ENCODE results near the gene DUSP28. TPM values are rescaled to one million over a fixed set of nuclear protein-coding genes. Genes with fewer than 3 reads are reported as not detected.
A peak's percentile ranks its signal among the peaks of the same experiment; 100 is the strongest.

DUSP28 gene
- total and polyA plus RNA-seq, 2 of the 13 experiments (the other 11 are each of a cell fraction or from before 2014, with no cell fraction given): 5.2 to 8.6 TPM

- TF ChIP-seq ZNF136 (CRISPR knock-in tag; IDR thresholded peaks at IDR 0.05; ENCODE audit: low read depth) (no peak), NCOA5 (CRISPR knock-in tag; IDR thresholded peaks at IDR 0.05) (no peak), ZSCAN9 (CRISPR knock-in tag; IDR thresholded peaks at IDR 0.05; ENCODE audit: borderline replicate concordance) (no peak), ZNF180 (CRISPR knock-in tag; IDR thresholded peaks at IDR 0.05; ENCODE audit: borderline replicate concordance, low read depth) (no peak), WIZ (CRISPR knock-in tag; IDR thresholded peaks at IDR 0.05) (no peak), ZNF780A (CRISPR knock-in tag; IDR thresholded peaks at IDR 0.05) (no peak), ZBTB40 (IDR thresholded peaks at IDR 0.05) (no peak), ZBTB40 (CRISPR knock-in tag; IDR thresholded peaks at IDR 0.05) (peak; percentile 49), ATRX (CRISPR knock-in tag; IDR thresholded peaks at IDR 0.05; ENCODE audit: borderline replicate concordance) (no peak), PRDM10 (CRISPR knock-in tag; IDR thresholded peaks at IDR 0.05; ENCODE audit: low read depth) (no peak), ZFYVE20 (CRISPR knock-in tag; IDR thresholded peaks at IDR 0.05; ENCODE audit: borderline replicate concordance, low read depth) (no peak), ZNF788 (CRISPR knock-in tag; IDR thresholded peaks at IDR 0.05; ENCODE audit: borderline replicate concordance) (peak; percentile 73; the same call in 1 of the 2 replicates), FOSL2 (CRISPR knock-in tag; IDR thresholded peaks at IDR 0.05) (no peak; the same call in 1 of the 2 replicates), MZF1 (CRISPR knock-in tag; IDR thresholded peaks at IDR 0.05; ENCODE audit: borderline replicate concordance) (no peak), ZFAT (CRISPR knock-in tag; conservative IDR thresholded peaks at IDR 0.05) (no peak), EED (CRISPR knock-in tag; IDR thresholded peaks at IDR 0.05) (peak; percentile 25; the same call in 1 of the 2 replicates), ZNF501 (CRISPR knock-in tag; IDR thresholded peaks at IDR 0.05) (no peak)
Observed at GRCh38 chr2:240586919-240587800, 27.0 kb downstream of the DUSP28 start (continued).
